AG09309 (cell line): Measurements from ENCODE around the gene OR51S1.
"Not testable (repeated sequence)": the region's sequence is repeated elsewhere in the genome, so short reads cannot be mapped to it uniquely, and the experiment has no call there.

Experiments used
- DNase-seq: peaks from one replicate; pipeline ENCODE4 v3.0.0-alpha.2; 2010; ENCODE audit warnings: low read depth
- H3K4me3 ChIP-seq: 2 replicates; pipeline ENCODE4 v1.5.1; 2011; ENCODE audit warnings: mild to moderate bottlenecking, low read depth, low read length, moderate library complexity; ENCODE audit not compliant: control insufficient read depth
- CTCF ChIP-seq: IDR thresholded peaks from 2 replicates; pipeline ENCODE4 v1.5.1; 2011; ENCODE audit warnings: mild to moderate bottlenecking, low read depth, low read length, inconsistent platforms; ENCODE audit not compliant: insufficient read depth, control insufficient read depth; ENCODE audit errors: missing control alignments

OR51S1 gene

GRCh38 chr11:4821021-4821420 lies 28.0 kb downstream of the OR51S1 start, which contains the start of gene OR51F2:
OR51F2 (plus strand) TSS chr11:4821321; CDS start chr11:4821422, 101 bp downstream.
- TF ChIP-seq CTCF = no peak
- no peak for DNase-seq
- no peak within 1 kb of the TSS for H3K4me3 ChIP-seq

- no peak overlapping the region for H3K4me3 ChIP-seq
- no peak for DNase-seq
- TF ChIP-seq CTCF = no peak
These were observed 39.8 kb downstream of the OR51S1 start for GRCh38 chr11:4809246-4809645.

- no peak for DNase-seq
- no peak for TF ChIP-seq CTCF
These were observed 40.5 kb downstream of the OR51S1 start for GRCh38 chr11:4808476-4808875.

GRCh38 chr11:4804280-4804679 lies 44.7 kb downstream of the OR51S1 start, which contains the start of gene OR52R1:
OR52R1 (minus strand) TSS chr11:4804380; CDS start chr11:4804380, 0 bp downstream.
- no peak for TF ChIP-seq CTCF
- DNase-seq = no peak
- H3K4me3 ChIP-seq = no peak within 1 kb of the TSS

More at GRCh38 chr11:4808476-4808875, 40.5 kb downstream of the OR51S1 start:
- no peak overlapping the region for H3K4me3 ChIP-seq

- not testable (repeated sequence) for DNase-seq, H3K4me3 ChIP-seq
These were observed 47.7 kb downstream of the OR51S1 start for GRCh38 chr11:4801316-4801715.

- DNase-seq = no peak
- no peak for TF ChIP-seq CTCF
- H3K4me3 ChIP-seq = no peak overlapping the region
These were observed 50.4 kb downstream of the OR51S1 start for GRCh38 chr11:4798427-4799183.
